ENCODE measurements around the gene TMEM165. TPM values are rescaled to one million over a fixed set of nuclear protein-coding genes. Genes with fewer than 3 reads are reported as not detected.

TMEM165 gene
- polyA plus RNA-seq, 1 donor from 2014 or later, result 102 TPM

GRCh38 chr4:55450566-55450965 is 54.8 kb downstream of the TMEM165 start:
- Histone ChIP-seq H3K9me3 (ENCODE audit: low read length) (no peaks in the 10 kb centered on the region), H3K4me2 (ENCODE audit: low read length) (no peak overlapping the region), H2AFZ (ENCODE audit: low read depth, low read length) (no peak overlapping the region), H4K20me1 (ENCODE audit: insufficient read depth) (no peaks in the 10 kb centered on the region), H3K4me3 (ENCODE audit: low read length) (no peak overlapping the region), H3F3A (ENCODE audit: insufficient read depth, low read length, poor library complexity, severe bottlenecking) (no peaks in the 10 kb centered on the region), H3K9me2 (ENCODE audit: insufficient read depth, low read length) (no peaks in the 10 kb centered on the region), H3K27me3 (ENCODE audit: insufficient read depth, low read depth, low read length) (no peaks in the 10 kb centered on the region), H3K79me2 (replicated peaks; ENCODE audit: insufficient read depth, low read length) (no peaks in the 10 kb centered on the region), H3K27ac (ENCODE audit: low read length) (no peak overlapping the region), H3K9ac (ENCODE audit: low read length) (no peak overlapping the region), H3K36me3 (ENCODE audit: insufficient read depth, low read length) (peaks cover 13% of the 10 kb centered on the region)
- TF ChIP-seq POLR2AphosphoS5 (IDR thresholded peaks at IDR 0.05) (no peak), RAD21 (conservative IDR thresholded peaks at IDR 0.05) (no peak), EZH2 (IDR thresholded peaks at IDR 0.05; ENCODE audit: borderline replicate concordance, insufficient read depth, low read length, poor library complexity, severe bottlenecking) (no peak), SMC3 (conservative IDR thresholded peaks at IDR 0.05; ENCODE audit: poor library complexity) (no peak), REST (IDR thresholded peaks at IDR 0.05; ENCODE audit: borderline replicate concordance) (no peak), CTCF (IDR thresholded peaks at IDR 0.05; ENCODE audit: poor library complexity, severe bottlenecking) (no peak), EP300 (conservative IDR thresholded peaks at IDR 0.05; ENCODE audit: poor library complexity, severe bottlenecking) (no peak), MXI1 (conservative IDR thresholded peaks at IDR 0.05; ENCODE audit: poor library complexity, severe bottlenecking) (no peak), TAF1 (IDR thresholded peaks at IDR 0.05; ENCODE audit: low read depth) (no peak)

- H3K79me2 ChIP-seq (replicated peaks; ENCODE audit: insufficient read depth, low read length), result no peaks in the 10 kb centered on the region
- H3F3A ChIP-seq (ENCODE audit: insufficient read depth, low read length, poor library complexity, severe bottlenecking), result no peaks in the 10 kb centered on the region
- H3K9me3 ChIP-seq (ENCODE audit: low read length), result no peaks in the 10 kb centered on the region
- H3K36me3 ChIP-seq (ENCODE audit: insufficient read depth, low read length), result peaks cover 8% of the 10 kb centered on the region
- no peaks in the 10 kb centered on the region for H4K20me1 ChIP-seq (ENCODE audit: insufficient read depth)
- no peak overlapping the region for H2AFZ ChIP-seq (ENCODE audit: low read depth, low read length)
- no peak for TF ChIP-seq SMC3 (conservative IDR thresholded peaks at IDR 0.05; ENCODE audit: poor library complexity)
- TF ChIP-seq EZH2 (IDR thresholded peaks at IDR 0.05; ENCODE audit: borderline replicate concordance, insufficient read depth, low read length, poor library complexity, severe bottlenecking), result no peak
- no peak overlapping the region for H3K9ac ChIP-seq (ENCODE audit: low read length)
- H3K9me2 ChIP-seq (ENCODE audit: insufficient read depth, low read length), result no peaks in the 10 kb centered on the region
- no peaks in the 10 kb centered on the region for H3K27me3 ChIP-seq (ENCODE audit: insufficient read depth, low read depth, low read length)
- H3K4me2 ChIP-seq (ENCODE audit: low read length), result no peak overlapping the region
- H3K27ac ChIP-seq (ENCODE audit: low read length), result no peak overlapping the region
- no peak overlapping the region for H3K4me3 ChIP-seq (ENCODE audit: low read length)
Measured at GRCh38 chr4:55458164-55458563, 62.4 kb downstream of the TMEM165 start.

- Histone ChIP-seq H3K4me2 (ENCODE audit: low read length) (no peak overlapping the region), H3K27ac (ENCODE audit: low read length) (no peak overlapping the region), H3K4me3 (ENCODE audit: low read length) (no peak overlapping the region), H3K36me3 (ENCODE audit: insufficient read depth, low read length) (peaks cover 8% of the 10 kb centered on the region), H3K27me3 (ENCODE audit: insufficient read depth, low read depth, low read length) (no peaks in the 10 kb centered on the region), H3F3A (ENCODE audit: insufficient read depth, low read length, poor library complexity, severe bottlenecking) (no peaks in the 10 kb centered on the region), H3K79me2 (replicated peaks; ENCODE audit: insufficient read depth, low read length) (no peaks in the 10 kb centered on the region), H4K20me1 (ENCODE audit: insufficient read depth) (no peaks in the 10 kb centered on the region), H2AFZ (ENCODE audit: low read depth, low read length) (no peak overlapping the region), H3K9me2 (ENCODE audit: insufficient read depth, low read length) (no peaks in the 10 kb centered on the region), H3K9me3 (ENCODE audit: low read length) (no peaks in the 10 kb centered on the region), H3K9ac (ENCODE audit: low read length) (no peak overlapping the region)
- TF ChIP-seq RAD21 (conservative IDR thresholded peaks at IDR 0.05) (no peak), MXI1 (conservative IDR thresholded peaks at IDR 0.05; ENCODE audit: poor library complexity, severe bottlenecking) (no peak), REST (IDR thresholded peaks at IDR 0.05; ENCODE audit: borderline replicate concordance) (no peak), EP300 (conservative IDR thresholded peaks at IDR 0.05; ENCODE audit: poor library complexity, severe bottlenecking) (no peak), POLR2AphosphoS5 (IDR thresholded peaks at IDR 0.05) (no peak), TAF1 (IDR thresholded peaks at IDR 0.05; ENCODE audit: low read depth) (no peak), CTCF (IDR thresholded peaks at IDR 0.05; ENCODE audit: poor library complexity, severe bottlenecking) (no peak), SMC3 (conservative IDR thresholded peaks at IDR 0.05; ENCODE audit: poor library complexity) (no peak), EZH2 (IDR thresholded peaks at IDR 0.05; ENCODE audit: borderline replicate concordance, insufficient read depth, low read length, poor library complexity, severe bottlenecking) (no peak)
Measured at GRCh38 chr4:55458611-55459010, 62.9 kb downstream of the TMEM165 start.
